GM18526 (cell line): ENCODE results near the gene COPZ1.

Experiments used
- POLR2A ChIP-seq: IDR thresholded peaks from 3 replicates; pipeline ENCODE4 v1.6.1; 2011; ENCODE audit not compliant: insufficient read length; ENCODE audit errors: extremely low read depth

COPZ1 gene

GRCh38 chr12:54292083-54292930, 32.6 kb upstream of the COPZ1 start:
- no peak for TF ChIP-seq POLR2A

GRCh38 chr12:54292931-54293241, 32.0 kb upstream of the COPZ1 start:
- TF ChIP-seq POLR2A, result no peak

DNA sequence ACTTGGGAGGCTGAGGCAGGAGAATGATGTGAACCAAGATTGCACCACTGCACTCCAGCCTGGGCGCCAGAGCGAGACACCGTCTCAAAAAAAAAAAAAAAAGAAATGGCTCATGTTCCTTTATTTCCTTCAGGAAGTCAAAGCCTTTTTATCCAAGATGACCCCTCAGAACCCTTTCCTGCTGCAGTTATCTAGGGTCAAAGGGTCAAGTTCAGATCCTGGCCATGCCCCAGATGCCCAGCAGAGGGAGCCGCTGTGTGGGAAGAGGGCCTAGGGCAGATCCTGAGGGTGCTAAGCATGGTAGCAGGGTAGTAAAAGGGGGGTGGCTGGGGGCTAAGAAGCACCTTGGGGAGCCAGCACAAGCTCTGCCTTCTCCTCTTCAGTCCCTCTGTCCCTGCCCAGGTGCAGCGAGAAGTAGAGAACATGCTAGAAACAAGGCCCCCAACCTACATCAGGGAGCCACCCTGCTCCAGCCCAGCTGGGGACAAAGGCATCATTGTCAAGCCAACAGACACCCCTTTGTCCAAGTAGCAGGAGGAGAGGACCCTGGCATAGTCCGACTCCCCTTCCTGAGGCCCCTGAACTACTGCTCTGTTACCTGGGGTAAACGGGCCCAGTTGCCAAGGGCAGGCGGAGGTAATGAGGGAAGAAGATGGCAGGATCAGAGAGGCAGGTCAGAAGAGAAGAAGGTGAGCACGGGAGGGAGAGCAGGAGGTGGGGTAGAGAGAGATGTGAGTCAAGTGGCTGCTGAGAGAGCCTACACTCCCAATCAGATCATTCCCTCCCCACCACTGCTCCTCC, 30.6 kb upstream of the COPZ1 start:
- TF ChIP-seq POLR2A, result no peak

DNA sequence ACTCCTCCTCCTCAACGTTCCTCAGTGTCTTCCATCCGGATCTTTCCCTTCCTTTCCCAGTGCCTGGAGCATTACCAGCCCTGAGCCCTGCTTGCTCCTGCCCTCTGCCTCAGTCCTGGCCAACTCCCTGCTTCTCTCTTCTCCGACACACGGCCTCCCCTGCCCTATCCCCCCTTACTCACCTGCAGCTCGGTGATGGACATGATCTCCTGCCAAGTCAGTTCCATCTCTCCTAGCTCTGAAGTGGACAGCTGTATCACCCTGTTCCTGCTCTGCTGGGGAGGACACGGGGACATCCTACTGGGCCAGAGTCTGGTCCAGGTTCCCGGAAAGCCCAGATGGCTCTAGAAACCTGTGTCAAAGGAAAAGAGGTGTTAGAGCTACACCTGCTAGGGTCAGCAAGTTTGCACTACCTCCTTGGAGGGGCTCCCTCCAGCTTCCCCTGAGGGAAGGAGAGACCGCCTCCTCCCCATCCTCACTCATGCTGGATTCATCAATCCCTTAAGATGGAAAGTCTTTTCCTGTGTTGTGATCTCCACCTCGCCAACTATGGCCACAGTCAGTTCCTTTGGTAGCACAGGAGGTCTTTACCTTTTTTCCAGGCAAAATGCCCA, 29.9 kb upstream of the COPZ1 start:
- TF ChIP-seq POLR2A, result no peak

DNA sequence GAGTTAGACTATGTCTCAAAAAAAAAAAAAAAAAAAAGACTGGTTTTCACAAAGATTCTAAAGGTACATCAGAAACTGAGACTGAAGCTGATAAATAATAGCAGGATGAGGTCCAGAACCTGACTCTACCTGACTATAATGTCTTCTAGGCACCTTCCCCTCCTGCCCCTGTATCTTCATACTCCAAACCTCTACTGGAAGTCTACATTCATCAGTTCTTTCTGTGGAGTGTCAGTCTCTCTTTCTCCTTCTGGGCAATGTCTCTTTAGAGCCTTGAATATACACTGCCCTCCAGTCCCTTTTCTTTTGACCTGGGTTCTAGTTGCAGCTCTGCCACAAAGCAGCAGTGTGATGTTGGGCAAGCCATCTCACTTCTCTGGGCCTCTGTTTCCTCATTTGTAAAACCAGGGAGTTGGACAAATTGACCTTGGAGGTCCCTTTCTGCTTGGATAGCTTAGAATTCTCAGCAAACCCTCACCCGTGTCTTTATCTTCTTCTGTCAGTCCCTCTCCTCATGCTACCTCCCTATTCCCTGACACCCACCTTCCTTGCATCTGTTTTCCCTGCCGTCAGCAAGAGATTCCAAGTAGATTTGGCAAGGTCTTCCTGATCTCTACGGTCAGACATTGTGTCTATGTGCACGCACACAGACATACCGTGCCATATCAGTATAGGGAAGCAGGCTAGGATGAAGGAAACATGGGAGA, 28.4 kb upstream of the COPZ1 start:
- TF ChIP-seq POLR2A, result no peak

DNA sequence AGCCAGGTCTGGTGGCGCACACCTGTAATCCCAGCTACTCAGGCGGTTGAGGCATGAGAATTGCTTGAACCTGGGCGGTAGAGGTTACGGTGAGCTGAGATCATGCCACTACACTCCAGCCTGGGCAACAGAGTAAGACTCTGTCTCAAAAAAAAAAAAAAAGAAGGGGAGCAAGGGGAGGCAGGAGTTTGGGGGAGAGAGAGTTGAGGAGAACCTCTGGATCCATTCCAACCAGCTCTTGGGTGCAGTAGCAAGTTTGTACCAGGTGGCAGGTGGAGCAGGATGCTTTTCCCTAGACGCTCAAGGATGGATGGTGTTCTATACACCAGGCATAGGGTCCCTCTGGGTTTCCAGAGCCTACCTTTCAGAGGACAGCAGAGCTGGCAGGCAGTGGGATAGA, 26.0 kb upstream of the COPZ1 start:
- TF ChIP-seq POLR2A, result no peak

DNA sequence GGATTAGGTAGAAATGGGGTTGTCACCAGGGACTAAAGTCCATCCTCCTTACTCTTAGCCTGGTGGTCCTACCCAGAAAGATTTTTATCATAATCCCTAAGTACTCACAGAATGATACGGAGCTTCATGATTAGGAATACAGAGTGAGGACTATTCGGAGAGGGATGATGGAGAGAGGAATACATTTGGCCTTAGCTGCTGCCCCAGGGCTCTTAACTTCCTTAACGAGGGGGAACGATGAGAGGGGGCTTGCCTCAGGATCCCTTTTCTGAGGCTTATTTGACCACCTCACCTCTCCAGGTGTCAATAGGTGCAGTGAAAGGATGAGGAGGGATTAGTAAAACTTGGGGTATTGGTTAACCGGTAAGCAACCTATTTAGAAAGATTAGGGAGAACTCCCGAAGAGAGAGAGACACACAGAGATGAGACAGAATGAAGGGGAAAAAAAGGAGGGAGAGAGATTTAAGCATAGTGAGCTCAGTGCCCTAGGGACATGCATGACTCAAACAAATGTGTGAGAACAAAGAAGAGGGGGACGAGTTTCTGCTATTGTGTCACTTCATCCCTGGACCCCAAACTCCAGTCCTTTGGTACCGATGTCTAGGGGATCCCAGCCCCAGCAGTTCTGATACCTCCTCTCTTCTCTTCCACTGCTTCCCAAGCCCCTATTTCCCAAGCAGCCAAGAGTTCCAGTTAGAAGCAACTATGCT, 25.3 kb upstream of the COPZ1 start:
- TF ChIP-seq POLR2A, result no peak

DNA sequence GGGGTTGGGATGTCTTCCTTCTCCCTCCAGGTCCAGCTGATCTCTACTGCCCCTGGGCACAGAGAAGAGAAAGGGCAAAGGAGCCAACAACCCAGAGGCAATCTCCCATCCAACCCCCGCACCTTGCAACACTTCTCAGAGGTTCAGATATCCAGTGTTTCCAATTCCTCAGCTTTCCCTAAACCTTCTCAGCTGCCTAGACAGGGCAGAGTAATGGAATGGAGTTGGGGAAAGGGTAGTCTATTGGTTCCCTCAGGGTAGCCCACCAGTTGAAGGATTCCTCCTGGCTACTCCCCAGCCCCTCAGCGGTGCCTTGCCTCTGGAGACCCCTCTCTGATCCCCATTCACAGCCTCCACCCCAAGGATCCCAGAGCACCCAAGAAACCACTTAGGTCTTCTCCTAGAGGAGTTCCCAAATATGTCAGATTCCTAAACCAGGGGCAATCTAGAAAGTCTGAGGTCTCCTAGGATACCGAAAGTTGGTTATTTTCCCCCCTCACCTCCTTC, 24.7 kb upstream of the COPZ1 start:
- TF ChIP-seq POLR2A, result no peak

- TF ChIP-seq POLR2A, result no peak
These were observed 24.1 kb upstream of the COPZ1 start, which contains the start of gene NFE2 for GRCh38 chr12:54300732-54301427. NFE2 (minus strand) TSS chr12:54301015; CDS start chr12:54295248, 5,767 bp downstream.

DNA sequence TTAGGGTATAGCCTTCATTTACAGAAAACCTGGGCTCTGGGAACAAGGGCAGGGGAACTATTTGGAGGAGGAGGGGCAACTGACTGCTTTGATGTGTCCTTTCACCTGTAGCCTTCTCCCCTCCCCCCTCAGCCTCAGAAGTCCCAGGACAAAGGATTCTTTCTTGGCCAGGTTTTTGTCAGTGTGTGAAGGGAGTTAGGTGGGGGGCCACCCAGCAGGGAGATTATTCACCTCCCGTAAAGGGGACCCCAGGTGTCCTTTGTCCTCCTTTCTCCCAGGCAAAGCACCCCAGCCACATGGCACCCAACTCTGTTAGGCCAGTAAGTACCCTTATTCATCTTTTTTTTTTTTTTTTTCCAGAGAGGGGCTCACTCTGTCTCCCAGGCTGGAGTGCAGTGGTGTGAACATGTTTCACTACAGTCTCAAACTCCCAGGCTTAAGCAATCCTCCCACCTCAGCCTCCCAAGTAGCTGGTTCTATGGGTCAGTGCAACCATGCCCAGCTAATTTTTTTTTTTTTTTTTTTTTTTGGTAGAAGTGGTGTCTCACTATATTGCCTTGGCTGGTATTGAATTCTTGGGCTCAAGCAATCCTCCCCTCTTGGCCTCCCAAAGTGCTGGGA, 23.4 kb upstream of the COPZ1 start:
- TF ChIP-seq POLR2A, result no peak

- TF ChIP-seq POLR2A, result no peak
These were observed 21.3 kb upstream of the COPZ1 start for GRCh38 chr12:54303640-54304039.

GRCh38 chr12:54304187-54304810, 20.6 kb upstream of the COPZ1 start:
- no peak for TF ChIP-seq POLR2A
